ENCODE data around the gene PLXNA2.

PLXNA2 gene

GRCh38 chr1:208288495-208288894 lies 44.3 kb upstream of the PLXNA2 start:
- H3K27ac Mint-ChIP-seq, result no peak overlapping the region
- TF ChIP-seq CTCF (IDR thresholded peaks at IDR 0.05; ENCODE audit: unreplicated experiment in 3 of 3), result no peak
- H3K36me3 Mint-ChIP-seq (ENCODE audit: low read depth), result no peaks in the 10 kb centered on the region
- H3K27me3 Mint-ChIP-seq (ENCODE audit: low read depth), result peaks cover 12% of the 10 kb centered on the region
- H3K9me3 Mint-ChIP-seq, result no peaks in the 10 kb centered on the region
- H3K4me3 Mint-ChIP-seq, result no peak overlapping the region
- no peaks in the 10 kb centered on the region for H3K4me1 Mint-ChIP-seq

- H3K27ac Mint-ChIP-seq, result no peak overlapping the region
- H3K4me3 Mint-ChIP-seq, result no peak overlapping the region
- H3K4me1 Mint-ChIP-seq, result peaks cover 33% of the 10 kb centered on the region
- TF ChIP-seq CTCF (IDR thresholded peaks at IDR 0.05; ENCODE audit: unreplicated experiment in 3 of 3), result no peak
- peaks cover 20% of the 10 kb centered on the region for H3K27me3 Mint-ChIP-seq (ENCODE audit: low read depth)
- no peaks in the 10 kb centered on the region for H3K36me3 Mint-ChIP-seq (ENCODE audit: low read depth)
- H3K9me3 Mint-ChIP-seq, result no peaks in the 10 kb centered on the region
Observed at GRCh38 chr1:208280681-208281450, 36.7 kb upstream of the PLXNA2 start.

DNA sequence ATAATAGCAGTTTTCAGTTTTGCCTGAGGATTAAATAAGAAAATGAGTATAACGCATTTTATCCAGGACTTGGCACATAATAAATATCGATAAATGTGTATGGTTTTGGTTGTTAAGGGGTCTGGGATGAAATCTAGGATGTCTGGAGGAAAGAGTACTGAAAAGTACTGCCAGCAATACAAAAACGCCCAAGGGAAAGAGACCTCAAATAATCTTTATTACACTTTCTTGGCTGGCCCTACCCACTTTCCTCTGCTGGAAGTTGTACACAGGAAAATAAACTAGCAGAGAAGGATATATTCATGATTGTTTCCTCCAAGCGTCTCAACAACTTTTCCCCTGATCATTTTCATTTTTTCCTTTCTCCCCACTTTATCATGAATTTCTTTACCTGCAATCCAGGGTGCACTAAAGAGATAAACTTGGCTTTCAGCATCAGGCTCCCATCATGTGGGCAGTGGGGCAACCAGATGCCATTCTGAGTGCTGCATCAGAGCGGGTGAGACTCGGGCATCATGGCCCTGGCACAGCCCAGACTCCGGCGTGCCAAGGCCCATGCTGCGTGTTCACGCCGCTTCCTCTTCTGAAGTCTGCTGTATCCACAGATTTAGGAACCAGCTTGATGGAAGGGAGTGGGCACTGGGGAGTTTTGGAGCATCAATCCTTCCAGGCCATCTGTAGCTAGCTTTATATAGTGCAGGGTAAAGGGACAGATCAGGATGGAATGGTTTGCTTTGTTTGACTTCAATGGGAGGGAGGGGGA lies 35.8 kb upstream of the PLXNA2 start:
- TF ChIP-seq CTCF (IDR thresholded peaks at IDR 0.05; ENCODE audit: unreplicated experiment in 3 of 3), result no peak
- no peaks in the 10 kb centered on the region for H3K9me3 Mint-ChIP-seq
- no peak overlapping the region for H3K4me3 Mint-ChIP-seq
- no peak overlapping the region for H3K27ac Mint-ChIP-seq
- peaks cover 33% of the 10 kb centered on the region for H3K4me1 Mint-ChIP-seq
- no peaks in the 10 kb centered on the region for H3K36me3 Mint-ChIP-seq (ENCODE audit: low read depth)
- H3K27me3 Mint-ChIP-seq (ENCODE audit: low read depth), result peaks cover 23% of the 10 kb centered on the region

- no peaks in the 10 kb centered on the region for H3K9me3 Mint-ChIP-seq
- H3K4me3 Mint-ChIP-seq, result no peak overlapping the region
- H3K4me1 Mint-ChIP-seq, result peaks cover 33% of the 10 kb centered on the region
Observed at GRCh38 chr1:208278638-208279037, 34.5 kb upstream of the PLXNA2 start.

DNA sequence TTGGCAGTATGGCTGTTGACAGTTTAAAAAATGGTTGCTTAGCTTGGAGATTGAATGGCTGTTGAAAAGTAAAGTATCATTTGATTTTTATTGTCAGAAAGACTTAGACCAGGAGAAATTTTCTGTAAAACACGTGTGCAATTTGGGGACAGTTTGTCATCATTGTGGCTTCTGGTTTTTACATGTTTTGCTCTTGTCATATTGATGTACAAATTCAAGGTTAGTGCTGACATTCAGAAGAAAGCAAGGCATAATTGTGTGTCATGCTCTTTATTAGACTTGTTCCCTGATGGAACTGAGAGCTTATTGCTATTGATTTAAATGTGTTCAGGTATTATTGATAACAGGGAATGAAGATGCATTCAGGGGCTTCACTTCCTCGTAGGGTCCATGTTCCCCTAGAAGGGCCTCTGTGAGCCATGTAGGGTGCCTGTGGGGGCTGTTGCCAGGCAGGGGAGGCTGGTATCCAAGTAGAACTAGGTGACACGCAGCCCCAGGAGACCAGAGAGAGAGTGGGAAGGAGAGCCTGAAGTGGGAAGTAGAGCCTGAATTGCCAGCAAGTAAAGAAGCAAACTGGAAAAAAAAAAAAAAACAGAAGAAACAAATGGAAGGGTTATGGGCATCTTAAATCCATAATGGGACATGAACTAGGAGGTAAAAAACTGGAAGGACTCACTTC lies 32.7 kb upstream of the PLXNA2 start:
- no peaks in the 10 kb centered on the region for H3K9me3 Mint-ChIP-seq
- H3K36me3 Mint-ChIP-seq (ENCODE audit: low read depth), result no peaks in the 10 kb centered on the region
- H3K27me3 Mint-ChIP-seq (ENCODE audit: low read depth), result peaks cover 27% of the 10 kb centered on the region
- peaks cover 38% of the 10 kb centered on the region for H3K4me1 Mint-ChIP-seq
- no peak for TF ChIP-seq CTCF (IDR thresholded peaks at IDR 0.05; ENCODE audit: unreplicated experiment in 3 of 3)
- no peak overlapping the region for H3K27ac Mint-ChIP-seq
- H3K4me3 Mint-ChIP-seq, result no peak overlapping the region

More at GRCh38 chr1:208278638-208279037, 34.5 kb upstream of the PLXNA2 start:
- H3K27me3 Mint-ChIP-seq (ENCODE audit: low read depth), result peaks cover 26% of the 10 kb centered on the region
- H3K36me3 Mint-ChIP-seq (ENCODE audit: low read depth), result no peaks in the 10 kb centered on the region
- no peak for TF ChIP-seq CTCF (IDR thresholded peaks at IDR 0.05; ENCODE audit: unreplicated experiment in 3 of 3)
- no peak overlapping the region for H3K27ac Mint-ChIP-seq

All from nephron (organoid).